BLaER1 treated with 17β-estradiol and CSF1 and Interleukin-3, amounts not matched to agents 10 nM and 100 nM (cell line): ENCODE measurements around the gene SIGLEC11.

ENCODE experiments used
- H3K27ac ChIP-seq, 11 experiments: shearing (Covaris generic); formaldehyde crosslinking; 2 replicates each; pipeline ENCODE4 v1.8.1; 2022
- H3K27me3 ChIP-seq, 11 experiments: shearing (Covaris generic); formaldehyde crosslinking; 2 replicates each; pipeline ENCODE4 v1.8.1; 2022
- H3K36me3 ChIP-seq, 11 experiments: shearing (Covaris generic); formaldehyde crosslinking; 2 replicates each; pipeline ENCODE4 v1.8.1; 2022
- H3K4me1 ChIP-seq, 10 experiments: shearing (Covaris generic); formaldehyde crosslinking; 2 replicates each; pipeline ENCODE4 v1.8.1; 2022
- H3K4me2 ChIP-seq, 11 experiments: shearing (Covaris generic); formaldehyde crosslinking; 2 replicates each; pipeline ENCODE4 v1.8.1; 2022
- H3K4me3 ChIP-seq, 10 experiments: shearing (Covaris generic); formaldehyde crosslinking; 2 replicates each; pipeline ENCODE4 v1.8.1; 2022
- H3K9ac ChIP-seq, 11 experiments: shearing (Covaris generic); formaldehyde crosslinking; 2 replicates each; pipeline ENCODE4 v1.8.1; 2022
- H3K9me3 ChIP-seq, 11 experiments: shearing (Covaris generic); formaldehyde crosslinking; replicated peaks in 1 of 11; 2 replicates each; pipeline ENCODE4 v1.8.1; 2022
- H4K20me1 ChIP-seq, 11 experiments: shearing (Covaris generic); formaldehyde crosslinking; 2 replicates each; pipeline ENCODE4 v1.8.1; 2022
- Cebpa-rat ChIP-seq, 11 experiments: shearing (Covaris generic); IDR thresholded peaks; 2 replicates each; pipeline ENCODE4 v1.8.1; 2022

The SIGLEC11 gene

DNA sequence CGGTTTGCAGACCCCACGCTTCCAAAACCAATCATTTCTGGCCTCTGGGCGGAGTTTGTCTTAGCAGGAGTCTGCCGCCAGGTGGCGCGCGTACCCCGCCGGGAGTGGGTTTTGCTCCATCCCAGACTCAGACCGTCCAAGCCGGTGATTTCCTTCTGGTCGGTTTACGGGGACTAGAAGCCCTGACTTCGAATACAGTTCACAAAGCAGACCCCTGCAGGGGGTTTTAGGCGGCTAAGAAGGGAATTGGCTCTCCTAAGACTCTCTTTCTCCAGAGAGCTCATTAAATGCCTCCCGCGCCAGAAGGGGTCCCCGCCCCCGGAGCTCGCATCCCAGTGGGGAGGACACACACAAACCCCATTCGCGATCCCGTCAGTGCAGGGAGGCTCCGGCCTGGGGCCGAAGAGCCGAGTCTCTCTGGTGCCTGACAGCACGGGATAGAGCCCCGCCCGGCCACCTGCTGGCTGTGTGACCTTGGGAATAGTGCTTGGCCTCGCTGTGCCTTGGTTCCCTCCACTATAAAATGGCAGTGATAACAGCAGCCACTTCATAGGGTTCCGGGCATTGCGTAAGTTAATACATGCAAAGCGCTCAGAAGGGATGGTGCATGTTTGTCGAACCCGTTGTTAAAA, 23.1 kb downstream of the SIGLEC11 start:
- Histone ChIP-seq H3K9me3 (no peaks in the 10 kb centered on the region), H3K9ac (peak overlapping the region in 1 of 11 experiments; percentile 24; a peak in 1 of 22 replicates), H3K36me3 (peaks cover 4 to 11% (median 10%) of the 10 kb centered on the region in 11 experiments; a peak in 20 of 22 replicates), H3K27ac (no peak overlapping the region), H3K4me1 (peaks cover 5 to 28% (median 16%) of the 10 kb centered on the region in 10 experiments; a peak in 16 of 20 replicates), H3K27me3 (no peaks in the 10 kb centered on the region), H3K4me3 (no peak overlapping the region; a peak in 1 of 20 replicates), H4K20me1 (peaks cover 0 to 64% (median 20%) of the 10 kb centered on the region in 11 experiments; a peak in 14 of 22 replicates), H3K4me2 (peak overlapping the region; percentile 22 to 89 (median 58); a peak in 20 of 22 replicates)
- 0 out of 22 replicates have a peak, but pooled peaks of 1 of the 11 experiments have one; percentile 23 for TF ChIP-seq Cebpa-rat (IDR thresholded peaks at IDR 0.05)

DNA sequence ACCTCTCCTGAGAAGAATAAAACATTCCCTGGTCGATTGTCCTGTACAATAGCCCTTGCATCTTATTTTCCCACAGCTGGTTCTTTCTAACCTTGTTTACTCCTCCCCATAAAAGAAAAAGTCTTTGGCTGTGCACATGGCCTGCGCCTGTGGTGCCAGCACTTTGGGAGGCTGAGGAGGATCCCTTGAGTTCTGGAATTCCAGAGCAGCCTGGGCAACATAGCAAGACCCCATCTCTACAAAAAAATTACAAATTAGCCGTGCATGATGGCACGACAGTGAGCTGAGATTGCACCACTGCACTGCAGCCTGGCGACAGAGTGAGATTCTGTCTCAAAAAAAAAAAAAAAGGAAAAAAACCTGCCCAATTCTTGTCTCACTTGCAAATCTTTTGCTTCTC, 24.4 kb downstream of the SIGLEC11 start:
- Histone ChIP-seq H3K4me2 (peak overlapping the region in 1 of 11 experiments; percentile 89; a peak in 1 of 22 replicates), H3K27ac (no peak overlapping the region), H3K36me3 (peaks cover 13 to 22% (median 19%) of the 10 kb centered on the region in 11 experiments), H3K4me3 (no peak overlapping the region), H3K9ac (no peak overlapping the region), H3K9me3 (no peaks in the 10 kb centered on the region), H4K20me1 (peaks cover 0 to 76% (median 29%) of the 10 kb centered on the region in 11 experiments; a peak in 15 of 22 replicates), H3K4me1 (peaks cover 12 to 38% (median 23%) of the 10 kb centered on the region in 10 experiments; a peak in 19 of 20 replicates), H3K27me3 (no peaks in the 10 kb centered on the region)
- no peak for TF ChIP-seq Cebpa-rat (IDR thresholded peaks at IDR 0.05)

- H3K4me3 ChIP-seq: no peak overlapping the region
- peaks cover 0 to 77% (median 39%) of the 10 kb centered on the region in 11 experiments; a peak in 17 of 22 replicates for H4K20me1 ChIP-seq
- H3K4me1 ChIP-seq: peaks cover 27 to 53% (median 38%) of the 10 kb centered on the region in 10 experiments
- H3K36me3 ChIP-seq: peaks cover 24 to 36% (median 31%) of the 10 kb centered on the region in 11 experiments
- H3K4me2 ChIP-seq: peak overlapping the region in 3 of 11 experiments; percentile 62 to 68 (median 65); a peak in 2 of 22 replicates
- H3K27ac ChIP-seq: no peak overlapping the region
- no peak for TF ChIP-seq Cebpa-rat (IDR thresholded peaks at IDR 0.05)
- no peaks in the 10 kb centered on the region for H3K27me3 ChIP-seq
- no peak overlapping the region for H3K9ac ChIP-seq
- no peaks in the 10 kb centered on the region; a peak in 1 of 22 replicates for H3K9me3 ChIP-seq
These were observed 27.3 kb downstream of the SIGLEC11 start for GRCh38 chr19:49933643-49934042.

DNA sequence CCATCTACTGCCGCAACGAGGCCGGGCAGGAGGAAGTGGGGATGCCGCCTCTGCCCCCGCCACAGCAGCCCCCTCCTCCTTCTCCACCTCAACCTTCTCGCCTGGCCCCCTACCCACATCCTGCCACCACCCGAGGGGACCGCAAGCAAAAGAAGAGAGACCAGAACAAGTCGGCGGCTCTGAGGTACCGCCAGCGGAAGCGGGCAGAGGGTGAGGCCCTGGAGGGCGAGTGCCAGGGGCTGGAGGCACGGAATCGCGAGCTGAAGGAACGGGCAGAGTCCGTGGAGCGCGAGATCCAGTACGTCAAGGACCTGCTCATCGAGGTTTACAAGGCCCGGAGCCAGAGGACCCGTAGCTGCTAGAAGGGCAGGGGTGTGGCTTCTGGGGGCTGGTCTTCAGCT, 28.2 kb downstream of the SIGLEC11 start:
- H3K9ac ChIP-seq: no peak overlapping the region; a peak in 2 of 22 replicates
- no peaks in the 10 kb centered on the region; a peak in 1 of 22 replicates for H3K9me3 ChIP-seq
- peaks cover 27 to 39% (median 35%) of the 10 kb centered on the region in 11 experiments for H3K36me3 ChIP-seq
- peaks cover 6 to 76% (median 46%) of the 10 kb centered on the region in 11 experiments; a peak in 21 of 22 replicates for H4K20me1 ChIP-seq
- no peak overlapping the region for H3K27ac ChIP-seq
- H3K4me1 ChIP-seq: peaks cover 32 to 53% (median 40%) of the 10 kb centered on the region in 10 experiments
- no peaks in the 10 kb centered on the region for H3K27me3 ChIP-seq
- H3K4me2 ChIP-seq: peak overlapping the region; percentile 13 to 68 (median 49); a peak in 18 of 22 replicates
- TF ChIP-seq Cebpa-rat (IDR thresholded peaks at IDR 0.05): no peak
- no peak overlapping the region for H3K4me3 ChIP-seq

GRCh38 chr19:49932041-49932451, 28.9 kb downstream of the SIGLEC11 start:
- Histone ChIP-seq H3K4me3 (0 out of 20 replicates have a peak overlapping the region, but pooled peaks of 1 of the 10 experiments have one; percentile 32), H4K20me1 (peaks cover 13 to 78% (median 47%) of the 10 kb centered on the region in 11 experiments; a peak in 21 of 22 replicates)

DNA sequence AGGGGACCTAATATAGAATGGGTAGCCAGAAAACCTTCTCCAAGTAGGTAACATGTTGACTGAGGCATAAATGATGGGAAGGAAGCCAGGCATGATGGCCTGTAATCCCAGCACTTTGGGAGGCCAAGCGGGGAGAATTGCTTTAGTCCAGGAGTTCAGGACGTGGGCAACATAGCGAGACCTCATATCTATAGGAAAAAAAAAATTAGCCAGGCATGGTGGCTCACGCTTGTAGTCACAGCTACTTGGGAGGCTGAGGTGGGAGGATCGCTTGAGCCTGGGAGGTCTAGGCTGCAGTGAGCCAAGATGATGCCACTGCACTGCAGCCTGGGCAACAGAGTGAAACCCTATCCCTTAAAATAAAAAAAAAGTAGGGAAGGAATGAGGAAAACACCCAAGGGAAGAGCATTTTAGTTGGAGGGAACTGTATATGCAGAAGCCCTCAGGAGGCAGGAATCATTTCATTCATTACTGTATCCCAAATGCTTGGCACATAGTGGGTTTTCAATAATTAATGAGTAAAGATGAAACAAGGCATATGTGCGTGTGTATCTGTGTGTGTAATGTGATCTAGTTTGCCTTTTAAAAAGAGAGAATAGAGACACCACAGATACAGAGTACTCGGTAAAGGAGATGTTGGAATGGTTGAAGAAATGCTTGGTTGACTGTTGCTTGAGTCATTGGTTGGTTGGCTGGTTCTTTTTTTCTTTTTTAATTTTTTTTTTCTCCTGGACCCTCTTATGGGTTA, 29.5 kb downstream of the SIGLEC11 start:
- H3K4me2 ChIP-seq: peak overlapping the region; percentile 14 to 99 (median 92); a peak in 16 of 22 replicates
- no peaks in the 10 kb centered on the region; a peak in 1 of 22 replicates for H3K9me3 ChIP-seq
- no peak for TF ChIP-seq Cebpa-rat (IDR thresholded peaks at IDR 0.05)
- peaks cover 40 to 53% (median 49%) of the 10 kb centered on the region in 10 experiments for H3K4me1 ChIP-seq
- H4K20me1 ChIP-seq: peaks cover 19 to 78% (median 44%) of the 10 kb centered on the region in 11 experiments; a peak in 21 of 22 replicates
- H3K27me3 ChIP-seq: no peaks in the 10 kb centered on the region
- H3K4me3 ChIP-seq: peak overlapping the region in 3 of 10 experiments; percentile 75 to 95 (median 90); a peak in 4 of 20 replicates
- no peak overlapping the region for H3K9ac ChIP-seq
- 0 out of 22 replicates have a peak overlapping the region, but pooled peaks of 1 of the 11 experiments have one; percentile 98 for H3K27ac ChIP-seq
- H3K36me3 ChIP-seq: peaks cover 39 to 52% (median 47%) of the 10 kb centered on the region in 11 experiments

More at GRCh38 chr19:49932041-49932451, 28.9 kb downstream of the SIGLEC11 start:
- no peak for TF ChIP-seq Cebpa-rat (IDR thresholded peaks at IDR 0.05)
- H3K4me2 ChIP-seq: peak overlapping the region in 10 of 11 experiments; percentile 6 to 95 (median 84); a peak in 17 of 22 replicates
- no peak overlapping the region for H3K27ac ChIP-seq
- no peaks in the 10 kb centered on the region for H3K27me3 ChIP-seq
- H3K4me1 ChIP-seq: peaks cover 34 to 53% (median 44%) of the 10 kb centered on the region in 10 experiments
- no peak overlapping the region for H3K9ac ChIP-seq
- H3K9me3 ChIP-seq: no peaks in the 10 kb centered on the region; a peak in 1 of 22 replicates
- peaks cover 34 to 46% (median 41%) of the 10 kb centered on the region in 11 experiments for H3K36me3 ChIP-seq

- H3K9ac ChIP-seq: peak overlapping the region in 5 of 11 experiments; percentile 42 to 99 (median 60); a peak in 8 of 22 replicates
These were observed 30.4 kb downstream of the SIGLEC11 start for GRCh38 chr19:49930483-49931011.

More at GRCh38 chr19:49930483-49931011, 30.4 kb downstream of the SIGLEC11 start:
- Histone ChIP-seq H3K27me3 (no peaks in the 10 kb centered on the region), H3K4me3 (peak overlapping the region; percentile 75 to 98 (median 84)), H3K4me2 (peak overlapping the region; percentile 30 to 99 (median 92)), H3K4me1 (peaks cover 47 to 61% (median 59%) of the 10 kb centered on the region in 10 experiments), H4K20me1 (peaks cover 28 to 78% (median 48%) of the 10 kb centered on the region in 11 experiments; a peak in 21 of 22 replicates), H3K27ac (peak overlapping the region in 10 of 11 experiments; percentile 23 to 100 (median 98); a peak in 15 of 22 replicates), H3K9me3 (no peaks in the 10 kb centered on the region; a peak in 1 of 22 replicates), H3K36me3 (peaks cover 47 to 61% (median 55%) of the 10 kb centered on the region in 11 experiments)
- no peak for TF ChIP-seq Cebpa-rat (IDR thresholded peaks at IDR 0.05)
